DMS114 treated with DMSO at 0.1 percent for 48 hours (cell line): ENCODE measurements around the gene PCDHGB3.
"Not testable (repeated sequence)": the region's sequence is repeated elsewhere in the genome, so short reads cannot be mapped to it uniquely, and the experiment has no call there.

Experiments used
- DNase-seq: peaks from one replicate; lab custom pipeline; 2025; ENCODE audit not compliant: unreplicated experiment; lab: John Stamatoyannopoulos, UW

The PCDHGB3 gene

GRCh38 chr5:141417494-141418172 is 47.6 kb downstream of the PCDHGB3 start, which contains the start of gene PCDHGB7:
TSS of gene PCDHGB7 (plus strand) at chr5:141417677. CDS start at chr5:141417860, 183 bp downstream.
- DNase-seq, result not testable (repeated sequence)

GRCh38 chr5:141419074-141419880 is 49.2 kb downstream of the PCDHGB3 start:
- DNase-seq, result no peak

- no peak for DNase-seq
Observed at GRCh38 chr5:141420855-141421488, 50.9 kb downstream of the PCDHGB3 start, which contains the start of gene PCDHGA11. TSS of gene PCDHGA11 (plus strand) at chr5:141421051. CDS start at chr5:141421228, 177 bp downstream.

GRCh38 chr5:141421489-141421855 is 51.4 kb downstream of the PCDHGB3 start:
- no peak for DNase-seq
